A549 (cell line): ENCODE measurements around the gene RAD51B. TPM values are rescaled to one million over a fixed set of nuclear protein-coding genes. Genes with fewer than 3 reads are reported as not detected.

Experiments used
- ATAC-seq, 2 experiments: fragments of 200-7000 bp in 1 of 2; fragments of >200 bp in 1 of 2; cut with Nextera tagmentation in 1 of 2; cut with Tn5 transposase in 1 of 2; 3 replicates each; pipeline versions ENCODE4 v1.8.0 to v1.9.1; 2018 to 2020; ENCODE audit warnings: mild to moderate bottlenecking in 1 of 2, moderate library complexity in 1 of 2
- CTCF ChIA-PET: fragments of 300-600 bp; sonication (Branson Sonifier 250); formaldehyde crosslinking; extraction: SDS; loops from one replicate; lab custom pipeline; 2021; ENCODE audit warnings: antibody characterized with exemption, inconsistent platforms; lab: Yijun Ruan, JAX
- POLR2A ChIA-PET: fragments of 350-600 bp; formaldehyde crosslinking; extraction: SDS; loops from one replicate; lab custom pipeline; 2021; ENCODE audit warnings: antibody characterized with exemption, inconsistent platforms; lab: Yijun Ruan, JAX
- DNase-seq, 2 experiments: peaks; one replicate each; pipeline versions ENCODE4 v3.0.0 to v3.0.0-alpha.2; 2011 to 2016; ENCODE audit warnings: low read depth in 1 of 2, low spot score in 1 of 2
- FAIRE-seq: peaks from 2 replicates; lab custom pipeline; 2011; peaks lifted over from hg19 to GRCh38; lab: Jason Lieb, UNC
- H3K27ac ChIP-seq, 2 experiments: fragments of >200 bp; sonication (Bioruptor Twin); formaldehyde crosslinking; 3 replicates each; pipeline ENCODE4 v1.5.1; 2016 to 2017
- H3K4me1 ChIP-seq: fragments of >200 bp; sonication (Bioruptor Twin); formaldehyde crosslinking; 3 replicates; pipeline ENCODE4 v1.6.1; 2016
- H3K4me2 ChIP-seq: fragments of >200 bp; sonication (Bioruptor Twin); formaldehyde crosslinking; 3 replicates; pipeline ENCODE4 v1.6.1; 2016
- H3K4me3 ChIP-seq: fragments of >200 bp; sonication (Bioruptor Twin); formaldehyde crosslinking; 3 replicates; pipeline ENCODE4 v1.5.1; 2016
- H3K9me3 ChIP-seq: fragments of >200 bp; sonication (Bioruptor Twin); formaldehyde crosslinking; 3 replicates; pipeline ENCODE4 v1.6.1; 2016
- BHLHE40 ChIP-seq: IDR thresholded peaks from 2 replicates; pipeline ENCODE4 v1.6.1; 2012; ENCODE audit warnings: low read depth, low read length, inconsistent platforms
- CBX2 ChIP-seq: fragments of 200-600 bp; sonication (generic); IDR thresholded peaks from 2 replicates; pipeline ENCODE4 v1.6.1; 2016; ENCODE audit warnings: low read depth, mild to moderate bottlenecking, borderline replicate concordance
- CTCF ChIP-seq: fragments of >200 bp; sonication (Bioruptor Twin); formaldehyde crosslinking; IDR thresholded peaks from 3 replicates; pipeline ENCODE4 v1.5.1; 2016
- ESRRA ChIP-seq: fragments of 150-350 bp; IDR thresholded peaks from 2 replicates; pipeline ENCODE4 v1.6.1; 2014; ENCODE audit warnings: mild to moderate bottlenecking, low read length, borderline replicate concordance
- FOSB ChIP-seq: fragments of 250-450 bp; sonication (Bioruptor Pico); IDR thresholded peaks from 2 replicates; pipeline ENCODE4 v1.5.0; 2020; ENCODE audit warnings: mild to moderate bottlenecking, moderate library complexity
- GATA3 ChIP-seq: IDR thresholded peaks from 2 replicates; pipeline ENCODE4 v1.6.1; 2012; ENCODE audit warnings: borderline replicate concordance
- HOXA7 ChIP-seq: fragments of 250-450 bp; sonication (Bioruptor Pico); IDR thresholded peaks from 2 replicates; pipeline ENCODE4 v1.5.0; 2020; ENCODE audit warnings: mild to moderate bottlenecking, moderate library complexity
- JUN ChIP-seq, 2 experiments: fragments of >200 bp; sonication (Bioruptor Twin); formaldehyde crosslinking; IDR thresholded peaks; 2 replicates in 1 of 2; 3 replicates in 1 of 2; pipeline ENCODE4 v1.6.1; 2016 to 2017
- JUNB ChIP-seq: fragments of >200 bp; sonication (Bioruptor Twin); formaldehyde crosslinking; IDR thresholded peaks from 2 replicates; pipeline ENCODE4 v1.6.1; 2016
- KDM5A ChIP-seq: fragments of 200-600 bp; sonication (generic); IDR thresholded peaks from 2 replicates; pipeline ENCODE4 v1.6.1; 2016; ENCODE audit warnings: antibody characterized with exemption, mild to moderate bottlenecking
- NFE2L2 ChIP-seq: fragments of 150-350 bp; conservative IDR thresholded peaks from 2 replicates; pipeline ENCODE4 v1.6.1; 2014; ENCODE audit warnings: low read length
- NPAS2 ChIP-seq: fragments of 250-450 bp; sonication (Bioruptor Pico); IDR thresholded peaks from 2 replicates; pipeline ENCODE4 v1.8.0; 2022; ENCODE audit warnings: mild to moderate bottlenecking, moderate library complexity, borderline replicate concordance
- PBX3 ChIP-seq: IDR thresholded peaks from 2 replicates; pipeline ENCODE4 v1.6.1; 2012
- PHF8 ChIP-seq: fragments of 200-600 bp; sonication (generic); IDR thresholded peaks from 2 replicates; pipeline ENCODE4 v1.6.1; 2016; ENCODE audit warnings: low read depth, mild to moderate bottlenecking, antibody characterized with exemption, moderate library complexity, borderline replicate concordance
- RNF2 ChIP-seq: fragments of 200-600 bp; sonication (generic); IDR thresholded peaks from 2 replicates; pipeline ENCODE4 v1.6.1; 2016; ENCODE audit warnings: low read depth, mild to moderate bottlenecking, antibody characterized with exemption, moderate library complexity, borderline replicate concordance
- ZNF302 ChIP-seq: fragments of 250-450 bp; sonication (Bioruptor Pico); IDR thresholded peaks from 2 replicates; pipeline ENCODE4 v1.9.0; 2021; ENCODE audit warnings: inconsistent platforms, mild to moderate bottlenecking, moderate library complexity
- WGBS: methylation state at CpG from one replicate; pipeline ENCODE4 v1.1.6; 2017; ENCODE audit errors: missing lambda C conversion rate; 5-methylcytosine and 5-hydroxymethylcytosine counted together
- polyA plus RNA-seq, 4 experiments: library from polyadenylated mRNA; depleted of rRNA in 3 of 4; stranded (reverse); fragments of >200 nt; fragmentation: RNase III in 1 of 4; extraction: RNeasy Plus Mini Kit Qiagen cat#74134 plus additional on column Dnase treatment in 1 of 4; gene quantifications; 2 replicates in 3 of 4; 3 replicates in 1 of 4; pipeline ENCODE4 v1.2.3, GENCODE V29; 2011 to 2017
- TF ChIP-seq, protein P1 (sequence below): fragments of 450-650 bp; IDR thresholded peaks from 2 replicates; pipeline ENCODE4 v1.6.1; 2014; ENCODE audit warnings: antibody characterized with exemption
- TF ChIP-seq, protein P2 (sequence below): fragments of 200-600 bp; sonication (generic); IDR thresholded peaks from 2 replicates; pipeline ENCODE4 v1.6.1; 2016; ENCODE audit warnings: antibody characterized with exemption, mild to moderate bottlenecking, moderate library complexity
- TF ChIP-seq, protein P3 (sequence below): fragments of 250-450 bp; sonication (Bioruptor Pico); IDR thresholded peaks from 2 replicates; pipeline ENCODE4 v1.5.0; 2021; ENCODE audit warnings: mild to moderate bottlenecking, moderate library complexity, borderline replicate concordance
- TF ChIP-seq, protein P4 (sequence below): IDR thresholded peaks from 2 replicates; pipeline ENCODE4 v1.6.1; 2012; ENCODE audit warnings: low read depth, borderline replicate concordance

The RAD51B gene
- polyA plus RNA-seq, 2 of the 4 experiments (the other 2 are of a cell fraction) = 7.2 to 10.8 TPM

GRCh38 chr14:68041876-68042354 lies 222.3 kb downstream of the RAD51B start:
- ChIA-PET CTCF (interaction anchor here (0.6 kb wide), 2 partner anchors 100 to 142 kb away, joined by 3 to 4 read pairs; no protein-coding TSS in a partner anchor), POLR2A (no interaction called here)
- Histone ChIP-seq H3K4me2 (peak overlapping the region; percentile 41; the same call in 2 of the 3 replicates), H3K9me3 (no peaks in the 10 kb centered on the region), H3K4me1 (peaks cover 21% of the 10 kb centered on the region), H3K27ac (peak overlapping the region in 1 of 2 experiments; percentile 22; a peak in 1 of 6 replicates), H3K4me3 (no peak overlapping the region)
- DNase-seq = no peak
- FAIRE-seq = no peak
- no peak for ATAC-seq
- 92% methylated on average over 3 of the region's 3 CpGs for WGBS
- TF ChIP-seq HOXA7 (CRISPR knock-in tag) (no peak), RNF2 (no peak), GATA3 (no peak), NPAS2 (CRISPR knock-in tag) (no peak), NFE2L2 (no peak), FOSB (CRISPR knock-in tag) (no peak), JUNB (no peak), PBX3 (no peak), JUN (IDR thresholded peaks at IDR 0.05) (no peak), CBX2 (no peak), ZNF302 (CRISPR knock-in tag) (no peak), ESRRA (no peak), BHLHE40 (no peak), CTCF (no peak), PHF8 (no peak), KDM5A (no peak)
- TF ChIP-seq, protein P1, sequence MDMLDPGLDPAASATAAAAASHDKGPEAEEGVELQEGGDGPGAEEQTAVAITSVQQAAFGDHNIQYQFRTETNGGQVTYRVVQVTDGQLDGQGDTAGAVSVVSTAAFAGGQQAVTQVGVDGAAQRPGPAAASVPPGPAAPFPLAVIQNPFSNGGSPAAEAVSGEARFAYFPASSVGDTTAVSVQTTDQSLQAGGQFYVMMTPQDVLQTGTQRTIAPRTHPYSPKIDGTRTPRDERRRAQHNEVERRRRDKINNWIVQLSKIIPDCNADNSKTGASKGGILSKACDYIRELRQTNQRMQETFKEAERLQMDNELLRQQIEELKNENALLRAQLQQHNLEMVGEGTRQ = no peak
- TF ChIP-seq, protein P2, sequence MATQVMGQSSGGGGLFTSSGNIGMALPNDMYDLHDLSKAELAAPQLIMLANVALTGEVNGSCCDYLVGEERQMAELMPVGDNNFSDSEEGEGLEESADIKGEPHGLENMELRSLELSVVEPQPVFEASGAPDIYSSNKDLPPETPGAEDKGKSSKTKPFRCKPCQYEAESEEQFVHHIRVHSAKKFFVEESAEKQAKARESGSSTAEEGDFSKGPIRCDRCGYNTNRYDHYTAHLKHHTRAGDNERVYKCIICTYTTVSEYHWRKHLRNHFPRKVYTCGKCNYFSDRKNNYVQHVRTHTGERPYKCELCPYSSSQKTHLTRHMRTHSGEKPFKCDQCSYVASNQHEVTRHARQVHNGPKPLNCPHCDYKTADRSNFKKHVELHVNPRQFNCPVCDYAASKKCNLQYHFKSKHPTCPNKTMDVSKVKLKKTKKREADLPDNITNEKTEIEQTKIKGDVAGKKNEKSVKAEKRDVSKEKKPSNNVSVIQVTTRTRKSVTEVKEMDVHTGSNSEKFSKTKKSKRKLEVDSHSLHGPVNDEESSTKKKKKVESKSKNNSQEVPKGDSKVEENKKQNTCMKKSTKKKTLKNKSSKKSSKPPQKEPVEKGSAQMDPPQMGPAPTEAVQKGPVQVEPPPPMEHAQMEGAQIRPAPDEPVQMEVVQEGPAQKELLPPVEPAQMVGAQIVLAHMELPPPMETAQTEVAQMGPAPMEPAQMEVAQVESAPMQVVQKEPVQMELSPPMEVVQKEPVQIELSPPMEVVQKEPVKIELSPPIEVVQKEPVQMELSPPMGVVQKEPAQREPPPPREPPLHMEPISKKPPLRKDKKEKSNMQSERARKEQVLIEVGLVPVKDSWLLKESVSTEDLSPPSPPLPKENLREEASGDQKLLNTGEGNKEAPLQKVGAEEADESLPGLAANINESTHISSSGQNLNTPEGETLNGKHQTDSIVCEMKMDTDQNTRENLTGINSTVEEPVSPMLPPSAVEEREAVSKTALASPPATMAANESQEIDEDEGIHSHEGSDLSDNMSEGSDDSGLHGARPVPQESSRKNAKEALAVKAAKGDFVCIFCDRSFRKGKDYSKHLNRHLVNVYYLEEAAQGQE = no peak
- TF ChIP-seq, protein P3, sequence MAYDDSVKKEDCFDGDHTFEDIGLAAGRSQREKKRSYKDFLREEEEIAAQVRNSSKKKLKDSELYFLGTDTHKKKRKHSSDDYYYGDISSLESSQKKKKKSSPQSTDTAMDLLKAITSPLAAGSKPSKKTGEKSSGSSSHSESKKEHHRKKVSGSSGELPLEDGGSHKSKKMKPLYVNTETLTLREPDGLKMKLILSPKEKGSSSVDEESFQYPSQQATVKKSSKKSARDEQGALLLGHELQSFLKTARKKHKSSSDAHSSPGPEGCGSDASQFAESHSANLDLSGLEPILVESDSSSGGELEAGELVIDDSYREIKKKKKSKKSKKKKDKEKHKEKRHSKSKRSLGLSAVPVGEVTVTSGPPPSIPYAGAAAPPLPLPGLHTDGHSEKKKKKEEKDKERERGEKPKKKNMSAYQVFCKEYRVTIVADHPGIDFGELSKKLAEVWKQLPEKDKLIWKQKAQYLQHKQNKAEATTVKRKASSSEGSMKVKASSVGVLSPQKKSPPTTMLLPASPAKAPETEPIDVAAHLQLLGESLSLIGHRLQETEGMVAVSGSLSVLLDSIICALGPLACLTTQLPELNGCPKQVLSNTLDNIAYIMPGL (CRISPR knock-in tag) = no peak
- TF ChIP-seq, protein P4, sequence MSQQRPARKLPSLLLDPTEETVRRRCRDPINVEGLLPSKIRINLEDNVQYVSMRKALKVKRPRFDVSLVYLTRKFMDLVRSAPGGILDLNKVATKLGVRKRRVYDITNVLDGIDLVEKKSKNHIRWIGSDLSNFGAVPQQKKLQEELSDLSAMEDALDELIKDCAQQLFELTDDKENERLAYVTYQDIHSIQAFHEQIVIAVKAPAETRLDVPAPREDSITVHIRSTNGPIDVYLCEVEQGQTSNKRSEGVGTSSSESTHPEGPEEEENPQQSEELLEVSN = no peak
